Measurements from ENCODE around the gene DMGDH.

GRCh38 chr5:79105868-79106267, 36.4 kb upstream of the DMGDH start:
- TF ChIP-seq CTCF (IDR thresholded peaks at IDR 0.05) = no peak
- TF ChIP-seq POLR2A (IDR thresholded peaks at IDR 0.05) = no peak

Data from right lobe of liver (tissue), 4 donors.